ENCODE results near the gene SAA1. TPM values are rescaled to one million over a fixed set of nuclear protein-coding genes. Genes with fewer than 3 reads are reported as not detected.
"Not testable (repeated sequence)": the region's sequence is repeated elsewhere in the genome, so short reads cannot be mapped to it uniquely, and the experiment has no call there.

SAA1 gene
- total RNA-seq, 5 donors from 2014 or later (not counting 1 experiment from before 2014, with no cell fraction given) = 7.6 to 12.9 (median 9.4) TPM; not detected in 2

DNA sequence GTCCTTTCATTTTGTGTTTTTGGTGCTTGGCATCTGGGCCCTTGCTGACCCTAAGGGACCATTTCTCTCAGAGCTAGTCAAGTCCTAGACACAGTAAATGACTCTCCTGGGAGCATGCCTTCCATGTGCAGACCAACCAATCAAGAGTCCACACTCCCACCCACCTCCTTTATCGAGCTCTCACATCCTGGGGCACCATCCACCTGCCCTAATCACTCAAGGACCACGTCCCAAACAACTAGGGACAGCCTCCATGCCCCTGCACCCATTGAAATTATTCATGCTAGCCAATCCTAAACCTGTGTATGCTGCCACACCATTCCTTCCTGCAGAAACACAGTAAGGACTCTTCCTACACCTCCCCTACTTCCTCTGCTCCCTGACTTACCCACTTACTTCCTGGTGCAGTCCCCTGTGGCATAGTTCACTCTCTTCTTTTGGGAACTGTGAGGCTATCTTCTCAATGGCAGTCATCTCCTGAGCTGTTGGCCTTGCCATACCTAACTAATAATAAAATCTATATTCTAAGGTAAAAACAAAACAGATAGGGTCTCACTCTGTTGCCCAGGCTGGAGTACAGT is 11.2 kb upstream of the SAA1 start:
- H3K4me1 Mint-ChIP-seq = no peaks in the 10 kb centered on the region
- H3K27ac Mint-ChIP-seq = no peak overlapping the region
- H3K9me3 ChIP-seq = no peaks in the 10 kb centered on the region
- no peak for DNase-seq
- H3K9me3 Mint-ChIP-seq = no peaks in the 10 kb centered on the region
- H3K27me3 ChIP-seq (replicated peaks in 1 of 2; ENCODE audit: control insufficient read depth in 2 of 2, extremely low read depth in 1 of 2, insufficient read depth in 2 of 2, low read length in 1 of 2) = no peaks in the 10 kb centered on the region
- CTCF ChIA-PET = no interaction called here
- H3K4me1 ChIP-seq (ENCODE audit: control insufficient read depth in 1 of 2, extremely low read depth in 1 of 2, insufficient read depth in 2 of 2, low read length in 2 of 2) = no peaks in the 10 kb centered on the region
- H3K27me3 Mint-ChIP-seq = peaks cover 0 to 9% of the 10 kb centered on the region in 2 donors
- POLR2A ChIA-PET = no interaction called here
- no peak overlapping the region for H3K4me3 ChIP-seq (ENCODE audit: control insufficient read depth in 1 of 2, extremely low read depth in 1 of 2, low read length in 1 of 2)
- H3K4me3 Mint-ChIP-seq = no peak overlapping the region
- H3K36me3 Mint-ChIP-seq = no peaks in the 10 kb centered on the region
- WGBS (ENCODE audit: insufficient coverage) = 71% methylated on average over 2 of the region's 2 CpGs
- no peak overlapping the region for H3K27ac ChIP-seq (ENCODE audit: low read length)
- no peak for ATAC-seq (replicated peaks in 1 of 4)
- H3K36me3 ChIP-seq (ENCODE audit: control insufficient read depth in 2 of 2, extremely low read depth in 1 of 2, insufficient read depth in 1 of 2, low read length in 1 of 2) = no peaks in the 10 kb centered on the region

DNA sequence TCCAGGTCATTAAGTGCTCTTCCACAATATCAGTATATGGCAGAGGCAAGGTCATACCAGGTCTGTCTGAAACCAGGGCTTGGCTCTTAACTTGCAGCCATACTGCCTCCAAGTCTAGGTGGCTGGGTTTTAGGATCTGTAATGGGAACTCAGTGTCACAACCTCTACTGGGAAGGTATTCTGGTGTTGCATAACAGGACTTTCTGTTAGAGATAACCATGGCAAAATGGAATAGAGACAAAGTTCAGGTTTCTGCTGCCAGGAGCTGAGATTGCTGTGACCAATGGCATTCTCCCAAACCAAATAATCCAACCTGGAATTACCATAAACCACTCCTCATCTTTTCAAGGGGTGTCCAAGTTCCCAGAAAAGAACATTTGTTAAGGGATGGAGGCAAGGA is 6.8 kb upstream of the SAA1 start:
- Mint-ChIP-seq H3K9me3 (no peaks in the 10 kb centered on the region), H3K27ac (no peak overlapping the region), H3K27me3 (no peaks in the 10 kb centered on the region), H3K4me3 (no peak overlapping the region), H3K36me3 (no peaks in the 10 kb centered on the region), H3K4me1 (no peaks in the 10 kb centered on the region)
- no peaks in the 10 kb centered on the region for H3K27me3 ChIP-seq (replicated peaks in 1 of 2; ENCODE audit: control insufficient read depth in 2 of 2, extremely low read depth in 1 of 2, insufficient read depth in 2 of 2, low read length in 1 of 2)
- H3K4me3 ChIP-seq (ENCODE audit: control insufficient read depth in 1 of 2, extremely low read depth in 1 of 2, low read length in 1 of 2) = no peak overlapping the region
- ChIA-PET CTCF (no interaction called here), POLR2A (no interaction called here)
- DNase-seq (no peak), ATAC-seq (replicated peaks in 1 of 4) (no peak)
- H3K4me1 ChIP-seq (ENCODE audit: control insufficient read depth in 1 of 2, extremely low read depth in 1 of 2, insufficient read depth in 2 of 2, low read length in 2 of 2) = no peaks in the 10 kb centered on the region
- no peaks in the 10 kb centered on the region for H3K36me3 ChIP-seq (ENCODE audit: control insufficient read depth in 2 of 2, extremely low read depth in 1 of 2, insufficient read depth in 1 of 2, low read length in 1 of 2)
- H3K27ac ChIP-seq (ENCODE audit: low read length) = no peak overlapping the region
- no peaks in the 10 kb centered on the region for H3K9me3 ChIP-seq

DNA sequence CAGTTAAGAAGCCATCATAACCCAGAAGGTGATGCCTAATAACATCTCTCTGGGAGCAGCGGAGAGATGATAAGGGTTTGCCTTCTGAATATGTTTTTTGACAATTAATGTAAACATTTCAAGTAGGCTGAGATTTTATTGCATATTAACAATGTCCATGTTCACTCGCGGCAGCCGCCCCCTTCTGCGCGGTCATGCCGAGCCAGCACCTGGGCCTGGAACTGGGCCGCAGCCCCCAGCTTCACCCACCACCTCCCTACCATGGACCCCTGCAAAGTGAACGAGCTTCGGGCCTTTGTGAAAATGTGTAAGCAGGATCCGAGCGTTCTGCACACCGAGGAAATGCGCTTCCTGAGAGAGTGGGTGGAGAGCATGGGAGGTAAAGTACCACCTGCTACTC is 4.3 kb upstream of the SAA1 start:
- ATAC-seq (replicated peaks in 1 of 4) (no peak), DNase-seq (no peak)
- H3K27me3 ChIP-seq (replicated peaks in 1 of 2; ENCODE audit: control insufficient read depth in 2 of 2, extremely low read depth in 1 of 2, insufficient read depth in 2 of 2, low read length in 1 of 2) = no peaks in the 10 kb centered on the region
- H3K9me3 ChIP-seq = no peaks in the 10 kb centered on the region
- H3K4me3 ChIP-seq (ENCODE audit: control insufficient read depth in 1 of 2, extremely low read depth in 1 of 2, low read length in 1 of 2) = no peak overlapping the region
- Mint-ChIP-seq H3K27ac (no peak overlapping the region), H3K9me3 (no peaks in the 10 kb centered on the region), H3K27me3 (no peaks in the 10 kb centered on the region), H3K36me3 (no peaks in the 10 kb centered on the region), H3K4me1 (no peaks in the 10 kb centered on the region), H3K4me3 (no peak overlapping the region)
- POLR2A ChIA-PET = no interaction called here
- H3K27ac ChIP-seq (ENCODE audit: low read length) = no peak overlapping the region
- H3K36me3 ChIP-seq (ENCODE audit: control insufficient read depth in 2 of 2, extremely low read depth in 1 of 2, insufficient read depth in 1 of 2, low read length in 1 of 2) = no peaks in the 10 kb centered on the region
- CTCF ChIA-PET = interaction anchor here in 1 of 2 donors (0.6 kb wide), 1 partner anchor 22 kb away, joined by 5 read pairs; no protein-coding TSS in a partner anchor
- peaks cover 0 to 4% of the 10 kb centered on the region in 2 experiments for H3K4me1 ChIP-seq (ENCODE audit: control insufficient read depth in 1 of 2, extremely low read depth in 1 of 2, insufficient read depth in 2 of 2, low read length in 2 of 2)
- WGBS (ENCODE audit: insufficient coverage) = 92% methylated on average over 4 of the region's 14 CpGs

DNA sequence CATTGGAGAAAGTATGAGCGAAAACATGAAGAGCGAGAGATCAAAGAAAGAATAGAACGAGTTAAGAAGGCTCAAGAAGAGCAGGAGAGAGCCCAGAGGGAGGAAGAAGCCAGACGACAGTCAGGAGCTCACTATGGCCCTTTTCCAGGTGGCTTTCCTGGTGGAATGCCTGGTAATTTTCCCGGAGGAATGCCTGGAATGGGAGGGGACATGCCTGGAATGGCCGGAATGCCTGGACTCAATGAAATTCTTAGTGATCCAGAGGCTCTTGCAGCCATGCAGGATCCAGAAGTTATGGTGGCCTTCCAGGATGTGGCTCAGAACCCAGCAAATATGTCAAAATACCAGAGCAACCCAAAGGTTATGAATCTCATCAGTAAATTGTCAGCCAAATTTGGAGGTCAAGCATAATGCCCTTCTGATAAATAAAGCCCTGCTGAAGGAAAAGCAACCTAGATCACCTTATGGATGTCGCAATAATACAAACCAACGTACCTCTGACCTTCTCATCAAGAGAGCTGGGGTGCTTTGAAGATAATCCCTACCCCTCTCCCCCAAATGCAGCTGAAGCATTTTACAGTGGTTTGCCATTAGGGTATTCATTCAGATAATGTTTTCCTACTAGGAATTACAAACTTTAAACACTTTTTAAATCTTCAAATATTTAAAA is 3.2 kb upstream of the SAA1 start:
- DNase-seq; H3K9me3 ChIP-seq; H3K4me3 Mint-ChIP-seq; H3K27me3 ChIP-seq (replicated peaks in 1 of 2; ENCODE audit: control insufficient read depth in 2 of 2, extremely low read depth in 1 of 2, insufficient read depth in 2 of 2, low read length in 1 of 2); H3K36me3 Mint-ChIP-seq; H3K4me1 ChIP-seq (ENCODE audit: control insufficient read depth in 1 of 2, extremely low read depth in 1 of 2, insufficient read depth in 2 of 2, low read length in 2 of 2); H3K9me3 Mint-ChIP-seq; ATAC-seq (replicated peaks in 1 of 4); H3K4me1 Mint-ChIP-seq; H3K36me3 ChIP-seq (ENCODE audit: control insufficient read depth in 2 of 2, extremely low read depth in 1 of 2, insufficient read depth in 1 of 2, low read length in 1 of 2); H3K27ac ChIP-seq (ENCODE audit: low read length); H3K4me3 ChIP-seq (ENCODE audit: control insufficient read depth in 1 of 2, extremely low read depth in 1 of 2, low read length in 1 of 2); H3K27ac Mint-ChIP-seq; H3K27me3 Mint-ChIP-seq; POLR2A ChIA-PET; CTCF ChIA-PET: not testable (repeated sequence)
- WGBS (ENCODE audit: insufficient coverage) = 74% methylated on average over 4 of the region's 8 CpGs

- Mint-ChIP-seq H3K4me1 (peaks cover 0 to 3% (median 2%) of the 10 kb centered on the region in 3 donors), H3K9me3 (no peaks in the 10 kb centered on the region), H3K27ac (no peak overlapping the region), H3K36me3 (no peaks in the 10 kb centered on the region), H3K27me3 (no peaks in the 10 kb centered on the region), H3K4me3 (no peak overlapping the region)
- no peaks in the 10 kb centered on the region for H3K27me3 ChIP-seq (replicated peaks in 1 of 2; ENCODE audit: control insufficient read depth in 2 of 2, extremely low read depth in 1 of 2, insufficient read depth in 2 of 2, low read length in 1 of 2)
- DNase-seq (no peak), ATAC-seq (replicated peaks in 1 of 4) (no peak)
- POLR2A ChIA-PET = interaction anchor here in 1 of 2 donors (0.5 kb wide), 1 partner anchor 185 kb away, joined by 3 read pairs; no protein-coding TSS in a partner anchor
- CTCF ChIA-PET = no interaction called here
- H3K9me3 ChIP-seq = no peaks in the 10 kb centered on the region
- no peak overlapping the region for H3K27ac ChIP-seq (ENCODE audit: low read length)
- WGBS (ENCODE audit: insufficient coverage) = 45% methylated on average over 4 of the region's 4 CpGs
- no peak overlapping the region for H3K4me3 ChIP-seq (ENCODE audit: control insufficient read depth in 1 of 2, extremely low read depth in 1 of 2, low read length in 1 of 2)
- no peaks in the 10 kb centered on the region for H3K36me3 ChIP-seq (ENCODE audit: control insufficient read depth in 2 of 2, extremely low read depth in 1 of 2, insufficient read depth in 1 of 2, low read length in 1 of 2)
- H3K4me1 ChIP-seq (ENCODE audit: control insufficient read depth in 1 of 2, extremely low read depth in 1 of 2, insufficient read depth in 2 of 2, low read length in 2 of 2) = peaks cover 0 to 6% of the 10 kb centered on the region in 2 experiments
These were observed 2.0 kb upstream of the SAA1 start for GRCh38 chr11:18264035-18264434.

DNA sequence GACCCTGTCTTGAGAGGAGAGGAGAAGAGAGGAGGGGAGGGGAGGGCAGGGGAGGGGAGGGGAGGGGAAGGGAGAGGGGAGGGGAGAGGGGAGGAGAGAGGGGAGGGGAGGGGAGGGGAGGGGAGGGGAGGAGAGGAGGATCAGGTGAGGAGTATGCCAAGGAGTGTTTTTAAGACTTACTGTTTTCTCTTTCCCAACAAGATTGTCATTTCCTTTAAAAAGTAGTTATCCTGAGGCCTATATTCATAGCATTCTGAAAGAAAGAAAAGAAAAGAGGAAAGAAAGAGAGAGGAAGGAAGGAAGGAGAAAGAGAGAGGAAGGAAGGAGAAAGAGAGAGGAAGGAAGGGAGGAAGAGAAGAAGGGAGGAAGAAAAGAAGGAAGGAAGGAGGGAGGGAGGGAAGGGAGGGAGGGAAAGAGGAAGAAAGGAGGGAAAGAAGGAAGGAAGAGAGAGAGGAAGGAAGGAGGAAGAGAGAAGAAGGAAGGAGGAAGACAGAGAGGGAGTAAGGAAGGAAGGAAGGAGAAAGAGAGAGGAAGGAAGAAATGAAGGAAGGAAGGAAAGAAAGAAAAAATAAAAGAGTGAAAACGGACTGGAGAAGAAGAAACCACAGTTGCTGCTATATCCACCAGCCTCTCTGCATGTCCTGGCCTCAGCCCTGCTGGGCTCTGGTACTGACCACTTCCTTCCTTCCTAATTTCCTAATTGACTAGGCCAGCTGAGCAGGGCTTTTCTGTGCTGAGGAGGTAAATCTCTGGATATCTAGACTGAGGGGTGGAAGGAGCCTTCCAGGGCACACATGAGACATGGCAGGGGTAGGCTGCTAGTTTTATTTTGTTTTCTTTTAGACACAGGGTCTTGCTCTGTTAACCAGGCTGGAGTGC is 1.1 kb upstream of the SAA1 start:
- CTCF ChIA-PET = no interaction called here
- no peak for ATAC-seq (replicated peaks in 1 of 4)
- no peak overlapping the region for H3K4me3 Mint-ChIP-seq

More for the DNA sequence above, 1.1 kb upstream of the SAA1 start:
- no CpG with 5 or more reads among the region's 1 CpG for WGBS (ENCODE audit: insufficient coverage)
- no peak overlapping the region for H3K27ac ChIP-seq (ENCODE audit: low read length)
- H3K4me1 Mint-ChIP-seq = peaks cover 0 to 3% (median 2%) of the 10 kb centered on the region in 3 donors
- H3K27ac Mint-ChIP-seq = no peak overlapping the region
- DNase-seq = no peak
- POLR2A ChIA-PET = no interaction called here
- no peaks in the 10 kb centered on the region for H3K27me3 ChIP-seq (replicated peaks in 1 of 2; ENCODE audit: control insufficient read depth in 2 of 2, extremely low read depth in 1 of 2, insufficient read depth in 2 of 2, low read length in 1 of 2)
- no peaks in the 10 kb centered on the region for H3K36me3 Mint-ChIP-seq
- no peak overlapping the region for H3K4me3 ChIP-seq (ENCODE audit: control insufficient read depth in 1 of 2, extremely low read depth in 1 of 2, low read length in 1 of 2)
- no peaks in the 10 kb centered on the region for H3K9me3 Mint-ChIP-seq
- H3K36me3 ChIP-seq (ENCODE audit: control insufficient read depth in 2 of 2, extremely low read depth in 1 of 2, insufficient read depth in 1 of 2, low read length in 1 of 2) = no peaks in the 10 kb centered on the region
- no peaks in the 10 kb centered on the region for H3K27me3 Mint-ChIP-seq
- no peaks in the 10 kb centered on the region for H3K9me3 ChIP-seq
- peaks cover 0 to 6% of the 10 kb centered on the region in 2 experiments for H3K4me1 ChIP-seq (ENCODE audit: control insufficient read depth in 1 of 2, extremely low read depth in 1 of 2, insufficient read depth in 2 of 2, low read length in 2 of 2)
